Liver (tissue), 9 donors: ENCODE results near the gene TBC1D24. TPM values are rescaled to one million over a fixed set of nuclear protein-coding genes. Genes with fewer than 3 reads are reported as not detected.

Source experiments
- DNase-seq: peaks from one replicate; pipeline ENCODE4 v3.0.0-alpha.2; 2017; ENCODE audit warnings: low spot score
- H3K27ac ChIP-seq, 2 donors: one replicate each; pipeline ENCODE4 v1.7.0; 2013; ENCODE audit warnings: inconsistent platforms in 2 of 2, low read length in 2 of 2, control low read depth in 1 of 2, low read depth in 1 of 2, mild to moderate bottlenecking in 1 of 2
- H3K27me3 ChIP-seq, 4 donors: one replicate each; pipeline versions ENCODE4 v1.6.1 to v1.7.0; 2013; ENCODE audit warnings: low read length in 3 of 4, inconsistent platforms in 1 of 4, mild to moderate bottlenecking in 1 of 4, moderate library complexity in 1 of 4; ENCODE audit not compliant: control insufficient read depth in 4 of 4, insufficient read depth in 4 of 4
- H3K36me3 ChIP-seq, 4 donors: one replicate each; pipeline versions ENCODE4 v1.6.1 to v1.7.0; 2013; ENCODE audit warnings: low read length in 3 of 4, mild to moderate bottlenecking in 3 of 4, low read depth in 1 of 4, moderate library complexity in 1 of 4; ENCODE audit not compliant: control insufficient read depth in 4 of 4, insufficient read depth in 3 of 4
- H3K4me1 ChIP-seq, 4 donors: one replicate each; pipeline versions ENCODE4 v1.6.1 to v1.7.0; 2013; ENCODE audit warnings: low read length in 3 of 4, mild to moderate bottlenecking in 3 of 4, moderate library complexity in 1 of 4; ENCODE audit not compliant: control insufficient read depth in 4 of 4, insufficient read depth in 4 of 4
- H3K4me3 ChIP-seq, 3 donors: one replicate each; pipeline versions ENCODE4 v1.6.1 to v1.7.0; 2013; ENCODE audit warnings: low read length in 3 of 3, control low read depth in 1 of 3, low read depth in 1 of 3, mild to moderate bottlenecking in 1 of 3
- H3K9ac ChIP-seq, 2 donors: one replicate each; pipeline ENCODE4 v1.7.0; 2013; ENCODE audit warnings: low read length in 2 of 2, mild to moderate bottlenecking in 2 of 2, moderate library complexity in 2 of 2, control low read depth in 1 of 2, low read depth in 1 of 2
- H3K9me3 ChIP-seq, 4 donors: one replicate each; pipeline versions ENCODE4 v1.6.1 to v1.7.0; 2013; ENCODE audit warnings: low read length in 3 of 4; ENCODE audit not compliant: control insufficient read depth in 4 of 4
- EGR1 ChIP-seq, 2 donors: IDR thresholded peaks; 2 replicates each; pipeline ENCODE4 v1.6.1; 2016 to 2018; ENCODE audit warnings: antibody characterized with exemption in 2 of 2, low read depth in 2 of 2
- FOXA1 ChIP-seq: IDR thresholded peaks from 2 replicates; pipeline ENCODE4 v1.6.1; 2016; ENCODE audit warnings: antibody characterized with exemption
- GABPA ChIP-seq, 2 donors: IDR thresholded peaks in 1 of 2; conservative IDR thresholded peaks in 1 of 2; 2 replicates each; pipeline ENCODE4 v1.6.1; 2016; ENCODE audit warnings: antibody characterized with exemption in 2 of 2, mild to moderate bottlenecking in 1 of 2, moderate library complexity in 1 of 2
- HNF4G ChIP-seq: IDR thresholded peaks from 2 replicates; pipeline ENCODE4 v1.6.1; 2016; ENCODE audit warnings: antibody characterized with exemption
- JUND ChIP-seq, 2 donors: IDR thresholded peaks; 2 replicates each; pipeline ENCODE4 v1.6.1; 2016; ENCODE audit warnings: antibody characterized with exemption in 2 of 2
- NR2F2 ChIP-seq: IDR thresholded peaks from 2 replicates; pipeline ENCODE4 v1.6.1; 2016; ENCODE audit warnings: antibody characterized with exemption
- RAD21 ChIP-seq, 2 donors: IDR thresholded peaks; 2 replicates each; pipeline ENCODE4 v1.6.1; 2016; ENCODE audit warnings: antibody characterized with exemption in 2 of 2, mild to moderate bottlenecking in 2 of 2
- SP1 ChIP-seq: IDR thresholded peaks from 2 replicates; pipeline ENCODE4 v1.6.1; 2018; ENCODE audit warnings: antibody characterized with exemption, mild to moderate bottlenecking
- TAF1 ChIP-seq: conservative IDR thresholded peaks from 2 replicates; pipeline ENCODE4 v1.6.1; 2016; ENCODE audit warnings: antibody characterized with exemption, mild to moderate bottlenecking
- YY1 ChIP-seq: IDR thresholded peaks from 2 replicates; pipeline ENCODE4 v1.6.1; 2016; ENCODE audit warnings: antibody characterized with exemption, mild to moderate bottlenecking
- WGBS: extraction: QIAGEN DNeasy Blood & Tissue Kit; methylation state at CpG from one replicate; pipeline ENCODE4 v1.1.7; 2013; 5-methylcytosine and 5-hydroxymethylcytosine counted together
- polyA plus RNA-seq, 2 donors: library from polyadenylated mRNA; stranded (reverse) in 1 of 2; unstranded in 1 of 2; fragments of 200-250 nt in 1 of 2; fragments of >200 nt in 1 of 2; fragmentation: Nextera tagmentation in 1 of 2; extraction: Ambion mirVana in 1 of 2; gene quantifications; one replicate each; pipeline versions ENCODE4 v1.2.1 to v1.2.3, GENCODE V29; 2013 to 2015
- total RNA-seq, 2 donors: library from RNA; depleted of rRNA; stranded (reverse); fragments of >200 nt; gene quantifications; one replicate each; pipeline ENCODE4 v1.2.3, GENCODE V29; 2014
- TF ChIP-seq, protein P1 (sequence below): IDR thresholded peaks from 2 replicates; pipeline ENCODE4 v1.6.1; 2016; ENCODE audit warnings: antibody characterized with exemption
- TF ChIP-seq, protein P2 (sequence below): fragments of 150-350 bp; IDR thresholded peaks from 2 replicates; pipeline ENCODE4 v1.5.1; 2017; ENCODE audit warnings: improper control_type of control experiment, low read depth, low read length; ENCODE audit not compliant: missing input control
- TF ChIP-seq, protein P3 (sequence below): IDR thresholded peaks from 2 replicates; pipeline ENCODE4 v1.6.1; 2016; ENCODE audit warnings: antibody characterized with exemption
- TF ChIP-seq, protein P4 (sequence below): IDR thresholded peaks from 2 replicates; pipeline ENCODE4 v1.6.1; 2016; ENCODE audit warnings: antibody characterized with exemption, mild to moderate bottlenecking
- donor health status: healthy.
- donor health status: healthy.
- donor health status: healthy.
- donor health status: healthy.
- donor health status: healthy.

TBC1D24 gene
- total and polyA plus RNA-seq, 4 donors: 8.4 to 22.3 (median 11.5) TPM

DNA sequence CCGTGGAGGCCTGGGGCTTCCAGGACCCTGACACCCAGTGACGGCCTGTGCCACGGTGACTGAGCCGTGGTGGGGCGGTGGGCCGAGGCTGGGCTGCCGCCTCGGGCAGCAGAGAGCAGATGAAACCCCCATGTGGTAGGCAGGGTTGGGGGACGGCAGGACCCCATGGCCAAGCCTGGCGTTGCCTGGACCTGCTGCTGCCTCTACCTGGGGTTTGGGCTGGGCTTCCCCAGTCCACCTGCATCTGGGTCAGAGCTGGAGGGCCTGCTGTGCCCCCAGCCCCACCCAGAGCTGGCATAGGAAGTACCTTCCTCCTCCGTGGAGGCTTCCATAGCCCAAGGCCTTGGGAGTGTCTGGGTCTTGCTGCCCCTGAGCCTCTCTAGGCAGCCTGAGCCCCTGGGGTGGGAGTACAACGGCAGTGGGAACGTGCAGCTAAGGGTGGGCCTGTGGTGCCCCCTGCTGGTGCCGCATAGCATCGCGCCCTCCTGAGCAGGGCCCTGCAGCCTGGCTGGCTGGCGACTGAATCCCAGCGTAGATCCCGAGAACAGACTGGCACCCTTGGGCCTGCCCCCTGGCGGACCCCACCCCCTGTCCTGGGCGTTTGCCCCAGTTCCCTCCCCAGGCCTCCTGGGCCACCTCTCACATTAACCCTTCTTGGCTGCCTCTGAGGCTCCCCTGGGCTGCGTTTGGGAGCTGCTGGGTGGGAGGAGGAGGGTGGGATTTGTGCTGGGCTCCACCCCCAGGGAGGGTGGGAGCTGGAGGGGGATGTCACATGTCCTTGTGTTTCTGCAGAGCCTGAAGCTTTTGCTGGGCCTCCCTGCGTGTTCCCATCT lies 26.2 kb downstream of the TBC1D24 start:
- Histone ChIP-seq H3K27ac (no peak overlapping the region), H3K4me3 (no peak overlapping the region), H3K4me1 (peaks cover 18 to 55% (median 37%) of the 10 kb centered on the region in 4 donors), H3K36me3 (peaks cover 0 to 6% (median under 1%) of the 10 kb centered on the region in 4 donors), H3K9ac (no peak overlapping the region), H3K9me3 (no peaks in the 10 kb centered on the region), H3K27me3 (no peaks in the 10 kb centered on the region)
- 39% methylated on average over 23 of the region's 23 CpGs for whole genome bisulfite sequencing
- TF ChIP-seq EGR1 (IDR thresholded peaks at IDR 0.05; ENCODE audit: low read depth in 2 of 2): no peak
- no peak for TF ChIP-seq JUND (IDR thresholded peaks at IDR 0.05)
- TF ChIP-seq, protein P1, sequence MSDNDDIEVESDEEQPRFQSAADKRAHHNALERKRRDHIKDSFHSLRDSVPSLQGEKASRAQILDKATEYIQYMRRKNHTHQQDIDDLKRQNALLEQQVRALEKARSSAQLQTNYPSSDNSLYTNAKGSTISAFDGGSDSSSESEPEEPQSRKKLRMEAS: no peak
- no peak for TF ChIP-seq GABPA (IDR thresholded peaks at IDR 0.05 in 1 of 2, conservative IDR thresholded peaks at IDR 0.05 in 1 of 2)
- TF ChIP-seq FOXA1: no peak
- no peak for TF ChIP-seq SP1
- TF ChIP-seq RAD21 (IDR thresholded peaks at IDR 0.05): peak; percentile 94 to 98
- TF ChIP-seq, protein P2, sequence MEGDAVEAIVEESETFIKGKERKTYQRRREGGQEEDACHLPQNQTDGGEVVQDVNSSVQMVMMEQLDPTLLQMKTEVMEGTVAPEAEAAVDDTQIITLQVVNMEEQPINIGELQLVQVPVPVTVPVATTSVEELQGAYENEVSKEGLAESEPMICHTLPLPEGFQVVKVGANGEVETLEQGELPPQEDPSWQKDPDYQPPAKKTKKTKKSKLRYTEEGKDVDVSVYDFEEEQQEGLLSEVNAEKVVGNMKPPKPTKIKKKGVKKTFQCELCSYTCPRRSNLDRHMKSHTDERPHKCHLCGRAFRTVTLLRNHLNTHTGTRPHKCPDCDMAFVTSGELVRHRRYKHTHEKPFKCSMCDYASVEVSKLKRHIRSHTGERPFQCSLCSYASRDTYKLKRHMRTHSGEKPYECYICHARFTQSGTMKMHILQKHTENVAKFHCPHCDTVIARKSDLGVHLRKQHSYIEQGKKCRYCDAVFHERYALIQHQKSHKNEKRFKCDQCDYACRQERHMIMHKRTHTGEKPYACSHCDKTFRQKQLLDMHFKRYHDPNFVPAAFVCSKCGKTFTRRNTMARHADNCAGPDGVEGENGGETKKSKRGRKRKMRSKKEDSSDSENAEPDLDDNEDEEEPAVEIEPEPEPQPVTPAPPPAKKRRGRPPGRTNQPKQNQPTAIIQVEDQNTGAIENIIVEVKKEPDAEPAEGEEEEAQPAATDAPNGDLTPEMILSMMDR: peak; percentile 97
- TF ChIP-seq HNF4G: no peak
- peak; percentile 92 for DNase-seq

DNA sequence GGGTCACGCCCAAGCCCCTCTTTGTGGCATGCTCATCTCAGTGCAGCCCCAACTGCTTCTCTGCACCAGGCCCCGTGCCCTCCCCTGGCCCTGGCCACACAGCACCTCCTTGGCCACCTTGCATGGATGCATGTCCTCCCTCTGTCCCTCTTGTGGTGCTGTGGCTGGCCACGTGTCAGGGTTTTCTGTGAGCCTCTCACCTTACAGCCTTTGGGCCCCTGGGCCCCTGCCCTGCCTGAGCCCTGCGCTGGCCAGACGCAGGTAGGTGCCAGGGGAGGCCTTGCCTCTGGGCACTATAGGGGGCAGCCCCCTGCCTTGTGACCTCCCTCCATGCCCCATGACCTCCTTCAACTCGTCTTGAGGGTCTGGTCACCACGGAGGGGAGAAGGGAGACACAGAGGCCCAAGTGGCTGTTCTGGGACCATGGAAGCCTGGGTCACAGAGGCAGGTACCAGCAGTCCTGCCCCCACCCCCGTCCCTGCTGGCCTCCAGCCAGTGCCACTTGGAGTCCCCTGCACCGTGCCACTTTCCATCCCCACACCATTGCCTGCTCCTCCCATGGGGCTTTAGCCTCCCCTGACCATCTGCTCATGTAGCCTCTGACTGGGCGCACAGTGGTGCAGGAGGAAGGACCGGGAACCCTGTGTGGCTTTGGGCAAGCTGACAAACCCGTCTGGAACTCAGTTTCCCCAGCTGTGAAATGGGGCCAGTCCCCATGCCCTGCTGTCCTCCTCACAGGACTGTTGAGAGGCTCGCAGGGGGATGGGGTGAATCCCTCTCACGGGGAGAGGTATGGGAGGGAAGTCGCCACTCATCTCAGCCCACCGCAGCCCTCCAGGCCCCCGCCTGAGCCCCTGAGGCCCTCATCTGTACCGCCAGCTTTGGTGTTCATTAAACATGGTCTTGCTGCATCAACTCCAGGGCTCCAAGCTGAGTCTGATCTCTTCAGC lies 27.3 kb downstream of the TBC1D24 start:
- H3K4me3 ChIP-seq: no peak overlapping the region
- H3K9me3 ChIP-seq: no peaks in the 10 kb centered on the region
- H3K9ac ChIP-seq: no peak overlapping the region
- H3K27ac ChIP-seq: no peak overlapping the region
- WGBS: 81% methylated on average over 18 of the region's 18 CpGs
- DNase-seq: no peak
- peaks cover 18 to 47% (median 35%) of the 10 kb centered on the region in 4 donors for H3K4me1 ChIP-seq
- no peak for TF ChIP-seq EGR1 (IDR thresholded peaks at IDR 0.05; ENCODE audit: low read depth in 2 of 2)
- no peak for TF ChIP-seq YY1
- no peak for TF ChIP-seq NR2F2
- TF ChIP-seq, protein P3, sequence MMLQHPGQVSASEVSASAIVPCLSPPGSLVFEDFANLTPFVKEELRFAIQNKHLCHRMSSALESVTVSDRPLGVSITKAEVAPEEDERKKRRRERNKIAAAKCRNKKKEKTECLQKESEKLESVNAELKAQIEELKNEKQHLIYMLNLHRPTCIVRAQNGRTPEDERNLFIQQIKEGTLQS: no peak
- TF ChIP-seq, protein P4, sequence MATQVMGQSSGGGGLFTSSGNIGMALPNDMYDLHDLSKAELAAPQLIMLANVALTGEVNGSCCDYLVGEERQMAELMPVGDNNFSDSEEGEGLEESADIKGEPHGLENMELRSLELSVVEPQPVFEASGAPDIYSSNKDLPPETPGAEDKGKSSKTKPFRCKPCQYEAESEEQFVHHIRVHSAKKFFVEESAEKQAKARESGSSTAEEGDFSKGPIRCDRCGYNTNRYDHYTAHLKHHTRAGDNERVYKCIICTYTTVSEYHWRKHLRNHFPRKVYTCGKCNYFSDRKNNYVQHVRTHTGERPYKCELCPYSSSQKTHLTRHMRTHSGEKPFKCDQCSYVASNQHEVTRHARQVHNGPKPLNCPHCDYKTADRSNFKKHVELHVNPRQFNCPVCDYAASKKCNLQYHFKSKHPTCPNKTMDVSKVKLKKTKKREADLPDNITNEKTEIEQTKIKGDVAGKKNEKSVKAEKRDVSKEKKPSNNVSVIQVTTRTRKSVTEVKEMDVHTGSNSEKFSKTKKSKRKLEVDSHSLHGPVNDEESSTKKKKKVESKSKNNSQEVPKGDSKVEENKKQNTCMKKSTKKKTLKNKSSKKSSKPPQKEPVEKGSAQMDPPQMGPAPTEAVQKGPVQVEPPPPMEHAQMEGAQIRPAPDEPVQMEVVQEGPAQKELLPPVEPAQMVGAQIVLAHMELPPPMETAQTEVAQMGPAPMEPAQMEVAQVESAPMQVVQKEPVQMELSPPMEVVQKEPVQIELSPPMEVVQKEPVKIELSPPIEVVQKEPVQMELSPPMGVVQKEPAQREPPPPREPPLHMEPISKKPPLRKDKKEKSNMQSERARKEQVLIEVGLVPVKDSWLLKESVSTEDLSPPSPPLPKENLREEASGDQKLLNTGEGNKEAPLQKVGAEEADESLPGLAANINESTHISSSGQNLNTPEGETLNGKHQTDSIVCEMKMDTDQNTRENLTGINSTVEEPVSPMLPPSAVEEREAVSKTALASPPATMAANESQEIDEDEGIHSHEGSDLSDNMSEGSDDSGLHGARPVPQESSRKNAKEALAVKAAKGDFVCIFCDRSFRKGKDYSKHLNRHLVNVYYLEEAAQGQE: no peak
- no peak for TF ChIP-seq GABPA (IDR thresholded peaks at IDR 0.05 in 1 of 2, conservative IDR thresholded peaks at IDR 0.05 in 1 of 2)
- TF ChIP-seq TAF1: no peak
- TF ChIP-seq, protein P1: no peak
- H3K27me3 ChIP-seq: no peaks in the 10 kb centered on the region
- peaks cover 0 to 1% (median 0%) of the 10 kb centered on the region in 4 donors for H3K36me3 ChIP-seq
